Activated CD4-positive, alpha-beta T cell treated with anti-CD3 and anti-CD28 coated beads for 24 hours (primary cell): ENCODE measurements around the gene C16orf86.
A peak's percentile ranks its signal among the peaks of the same experiment; 100 is the strongest.

Experiments
- DNase-seq, 2 donors: peaks; one replicate each; pipeline ENCODE4 v3.0.0-alpha.2; 2020; ENCODE audit warnings: low read depth in 2 of 2

C16orf86 gene

GRCh38 chr16:67666559-67667452 is at the start of gene C16orf86, which contains the start of gene ENKD1:
Gene C16orf86, plus strand, starts transcription at chr16:67666814. Its CDS starts 157 bp downstream, at chr16:67666971.
Gene ENKD1, minus strand, starts transcription at chr16:67666750. Its CDS starts 308 bp downstream, at chr16:67666442.
- DNase-seq = peak; percentile 61 to 71

GRCh38 chr16:67628216-67628615 is 38.4 kb upstream of the C16orf86 start:
- DNase-seq = no peak

- DNase-seq = no peak
Measured at GRCh38 chr16:67632415-67633172, 34.0 kb upstream of the C16orf86 start.

- DNase-seq = no peak
Measured at GRCh38 chr16:67636713-67637112, 29.9 kb upstream of the C16orf86 start.

GRCh38 chr16:67637625-67638024 is 29.0 kb upstream of the C16orf86 start:
- no peak for DNase-seq

- no peak for DNase-seq
Measured at GRCh38 chr16:67641779-67642708, 24.6 kb upstream of the C16orf86 start.

- no peak for DNase-seq
Measured at GRCh38 chr16:67644038-67644437, 22.6 kb upstream of the C16orf86 start.

GRCh38 chr16:67645397-67646121 is 21.1 kb upstream of the C16orf86 start:
- DNase-seq = no peak

GRCh38 chr16:67647111-67647651 is 19.4 kb upstream of the C16orf86 start:
- no peak for DNase-seq

GRCh38 chr16:67647681-67648080 is 18.9 kb upstream of the C16orf86 start:
- DNase-seq = no peak

- DNase-seq = no peak
Measured at GRCh38 chr16:67648088-67648763, 18.4 kb upstream of the C16orf86 start.

- no peak for DNase-seq
Measured at GRCh38 chr16:67648764-67649407, 17.7 kb upstream of the C16orf86 start.

- DNase-seq = no peak
Measured at GRCh38 chr16:67649494-67649931, 17.1 kb upstream of the C16orf86 start.

GRCh38 chr16:67650023-67650422 is 16.6 kb upstream of the C16orf86 start:
- DNase-seq = no peak

GRCh38 chr16:67651039-67651438 is 15.6 kb upstream of the C16orf86 start:
- no peak for DNase-seq

GRCh38 chr16:67651847-67652246 is 14.8 kb upstream of the C16orf86 start:
- DNase-seq = no peak

- no peak for DNase-seq
Measured at GRCh38 chr16:67652578-67653127, 14.0 kb upstream of the C16orf86 start.

GRCh38 chr16:67653128-67653788 is 13.4 kb upstream of the C16orf86 start:
- no peak for DNase-seq
